GM12873 (cell line): ENCODE measurements around the gene SUGCT.

Experiments used
- TF ChIP-seq, protein P1 (sequence below): IDR thresholded peaks from 2 replicates; pipeline ENCODE4 v1.5.1; 2012; ENCODE audit warnings: low read depth, mild to moderate bottlenecking, moderate library complexity, low read length, control low read depth; ENCODE audit not compliant: insufficient read depth; ENCODE audit errors: missing control alignments

SUGCT gene

DNA sequence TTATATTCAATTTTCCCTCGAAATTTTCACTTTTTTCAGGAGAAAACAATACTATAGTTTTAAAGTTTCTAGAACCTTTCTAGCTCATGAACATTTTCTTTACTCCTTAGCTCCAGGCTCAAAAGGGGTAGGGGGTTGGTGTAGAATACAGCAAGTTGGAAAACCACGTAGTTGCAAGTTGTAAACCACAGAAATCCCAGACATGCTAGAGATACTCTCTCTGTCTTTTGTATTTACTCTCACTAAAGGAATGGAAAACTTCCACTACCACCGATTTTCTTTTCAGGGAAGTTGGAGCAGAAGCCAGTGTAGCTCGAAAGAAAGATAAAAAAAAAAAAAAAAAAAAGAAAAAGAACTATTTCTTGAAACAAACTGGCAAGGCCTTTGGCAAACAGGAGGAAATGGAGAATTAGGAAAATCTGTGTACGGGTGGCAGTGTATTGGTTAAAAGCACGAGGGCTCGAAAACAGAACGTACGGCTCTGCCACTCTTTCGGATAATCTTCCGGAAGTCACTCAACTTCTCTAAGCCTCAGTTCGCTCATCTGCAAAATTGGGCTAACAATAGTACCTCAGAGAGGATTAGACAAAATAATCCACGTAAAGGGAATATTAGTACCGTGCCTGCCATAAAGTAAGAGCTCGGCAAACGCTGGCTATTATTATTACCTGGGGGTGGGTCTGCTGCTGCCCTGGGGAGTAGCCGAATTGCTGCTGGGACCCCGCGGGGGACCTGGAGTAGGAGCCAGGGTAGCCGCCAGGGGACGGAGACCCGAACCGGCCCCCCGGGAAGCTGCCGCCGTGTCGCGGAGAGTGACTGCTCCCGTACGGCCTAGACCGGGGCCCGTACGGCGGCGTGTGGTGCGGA, 1.0 kb upstream of the SUGCT start:
- TF ChIP-seq, protein P1, sequence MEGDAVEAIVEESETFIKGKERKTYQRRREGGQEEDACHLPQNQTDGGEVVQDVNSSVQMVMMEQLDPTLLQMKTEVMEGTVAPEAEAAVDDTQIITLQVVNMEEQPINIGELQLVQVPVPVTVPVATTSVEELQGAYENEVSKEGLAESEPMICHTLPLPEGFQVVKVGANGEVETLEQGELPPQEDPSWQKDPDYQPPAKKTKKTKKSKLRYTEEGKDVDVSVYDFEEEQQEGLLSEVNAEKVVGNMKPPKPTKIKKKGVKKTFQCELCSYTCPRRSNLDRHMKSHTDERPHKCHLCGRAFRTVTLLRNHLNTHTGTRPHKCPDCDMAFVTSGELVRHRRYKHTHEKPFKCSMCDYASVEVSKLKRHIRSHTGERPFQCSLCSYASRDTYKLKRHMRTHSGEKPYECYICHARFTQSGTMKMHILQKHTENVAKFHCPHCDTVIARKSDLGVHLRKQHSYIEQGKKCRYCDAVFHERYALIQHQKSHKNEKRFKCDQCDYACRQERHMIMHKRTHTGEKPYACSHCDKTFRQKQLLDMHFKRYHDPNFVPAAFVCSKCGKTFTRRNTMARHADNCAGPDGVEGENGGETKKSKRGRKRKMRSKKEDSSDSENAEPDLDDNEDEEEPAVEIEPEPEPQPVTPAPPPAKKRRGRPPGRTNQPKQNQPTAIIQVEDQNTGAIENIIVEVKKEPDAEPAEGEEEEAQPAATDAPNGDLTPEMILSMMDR = no peak

DNA sequence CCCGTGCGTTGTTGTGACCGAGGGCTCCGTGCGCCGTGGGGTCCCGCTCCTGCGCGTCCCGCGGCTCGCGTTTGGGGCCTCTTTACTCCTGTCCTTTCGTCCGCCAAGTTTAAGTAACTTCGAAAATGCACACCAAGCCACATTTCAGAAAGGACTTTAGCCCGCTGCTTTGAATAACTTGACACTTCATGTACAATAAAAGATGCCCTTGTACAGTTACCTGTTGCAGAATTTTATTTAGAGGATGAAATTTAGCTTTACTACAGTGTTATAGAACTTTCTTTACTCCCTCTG, 459 bp downstream of the SUGCT start:
- TF ChIP-seq, protein P1 = no peak

DNA sequence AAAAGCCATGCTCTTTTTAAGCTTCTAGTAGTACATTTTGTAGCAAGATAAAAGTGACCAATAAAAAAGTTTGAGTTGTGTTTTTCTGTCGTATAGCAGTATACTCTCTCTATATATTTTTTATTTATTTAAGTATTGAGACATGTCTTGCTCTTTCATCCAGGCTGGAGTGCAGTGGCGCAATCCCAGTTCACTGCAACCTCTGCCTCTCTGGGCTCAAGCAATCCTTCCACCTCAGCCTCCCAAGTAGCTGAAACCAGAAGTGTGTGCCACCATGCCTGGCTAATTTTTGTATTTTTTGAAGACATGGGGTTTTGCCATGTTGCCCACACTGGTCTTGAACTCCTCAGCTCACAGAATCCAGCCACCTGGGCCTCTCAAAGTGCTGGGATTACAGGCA, 2.8 kb downstream of the SUGCT start:
- TF ChIP-seq, protein P1 = no peak

DNA sequence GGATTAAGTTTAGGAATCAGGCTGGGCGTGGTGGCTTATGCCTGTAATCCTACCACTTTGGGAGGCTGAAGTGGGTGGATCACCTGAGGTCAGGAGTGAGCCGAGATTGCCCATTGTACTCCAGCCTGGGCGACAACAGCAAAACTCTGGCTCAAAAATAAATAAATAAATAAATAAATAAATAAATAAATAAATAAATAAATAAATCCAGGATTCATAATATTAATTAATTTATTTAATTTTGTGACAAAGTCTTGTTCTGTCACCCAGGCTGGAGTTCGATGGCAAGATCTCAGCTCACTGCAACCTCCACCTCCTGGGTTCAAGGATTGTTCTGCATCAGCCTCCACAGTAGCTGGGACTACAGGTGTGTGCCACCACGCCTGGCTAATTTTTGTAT, 4.2 kb downstream of the SUGCT start:
- TF ChIP-seq, protein P1 = no peak

DNA sequence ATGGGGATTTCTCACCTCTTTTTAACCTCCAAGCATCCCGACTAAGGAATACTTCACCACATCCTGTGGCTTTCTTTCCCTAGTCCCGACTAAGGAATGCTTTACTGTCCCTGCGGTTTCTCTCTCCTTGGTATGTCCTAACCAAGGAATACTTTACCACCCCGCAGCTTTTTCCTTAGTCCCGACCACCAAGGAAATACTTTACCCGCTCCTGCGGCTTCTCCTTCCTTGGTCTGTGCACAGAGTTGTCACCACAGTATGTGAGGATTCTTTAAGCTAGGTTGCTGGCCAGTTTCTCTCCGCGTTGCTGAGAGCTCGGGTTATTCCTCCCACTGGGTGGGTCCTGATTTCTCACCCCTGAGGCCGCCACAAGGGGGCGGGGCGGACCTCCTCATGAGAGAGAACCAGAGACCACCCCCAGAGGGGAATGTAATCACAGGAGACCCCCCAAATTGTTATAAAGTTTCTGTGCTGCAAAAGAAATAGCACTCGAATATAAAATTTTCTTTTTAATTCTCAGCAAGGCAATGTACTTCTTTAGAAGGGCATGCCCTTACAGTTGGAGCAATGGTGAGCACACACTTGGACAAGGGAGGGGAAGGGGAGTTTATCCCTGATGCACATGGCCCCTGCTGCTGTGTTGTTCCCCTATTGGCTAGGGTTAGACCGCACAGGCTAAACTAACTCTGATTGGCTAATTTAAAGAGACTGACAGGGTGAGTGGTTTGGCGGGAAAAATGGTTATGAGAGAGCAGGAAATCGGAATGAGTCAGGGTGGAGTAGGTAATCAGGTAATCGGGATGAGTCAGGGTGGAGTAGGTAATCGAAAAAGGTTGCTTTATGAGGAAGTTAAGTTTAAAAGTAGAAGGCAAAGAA, 12.8 kb downstream of the SUGCT start:
- TF ChIP-seq, protein P1 = peak; percentile 6

DNA sequence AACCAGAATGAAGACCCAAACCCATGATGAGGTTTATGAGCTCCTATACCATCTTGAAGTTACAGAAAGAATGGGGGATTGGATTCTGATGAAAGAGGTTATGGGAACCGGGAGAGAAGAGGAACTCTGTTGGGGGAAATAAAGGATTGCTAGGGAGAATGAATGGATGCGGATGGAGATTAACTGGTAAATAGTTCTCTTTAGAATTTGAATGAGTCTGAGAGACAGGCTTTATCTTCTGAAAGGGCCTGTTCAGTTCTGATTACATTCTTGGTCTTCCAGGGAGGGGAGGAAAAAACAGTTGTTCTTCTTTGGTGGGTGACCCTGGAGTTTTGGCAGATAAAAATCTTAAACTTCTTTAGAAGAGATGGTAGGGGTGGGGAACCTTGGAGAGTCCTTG, 13.9 kb downstream of the SUGCT start:
- TF ChIP-seq, protein P1 = no peak

DNA sequence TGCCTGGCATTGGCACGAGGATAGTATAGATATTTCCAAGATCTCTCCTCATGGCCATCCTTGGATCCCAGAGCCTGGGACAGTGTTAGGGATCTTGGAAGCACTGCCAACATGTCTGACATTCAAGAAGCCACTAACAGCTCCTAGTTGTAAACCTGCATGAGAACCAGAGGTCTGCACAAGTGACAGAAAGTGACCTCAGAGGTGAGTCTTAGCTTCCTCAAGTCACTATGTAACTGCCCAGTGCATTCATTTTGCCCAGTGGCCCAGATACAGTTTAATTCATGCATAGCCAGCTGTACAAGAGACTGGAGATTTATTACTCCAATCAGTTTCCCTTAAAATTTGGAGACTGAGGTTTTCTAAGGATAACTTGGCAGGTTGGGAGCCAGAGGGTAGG, 16.7 kb downstream of the SUGCT start:
- TF ChIP-seq, protein P1 = no peak
